ENCODE measurements around the gene CACNA2D2. TPM values are rescaled to one million over a fixed set of nuclear protein-coding genes. Genes with fewer than 3 reads are reported as not detected.

Gene CACNA2D2
- total and polyA plus RNA-seq, 2 of the 4 experiments (the other 2 are of a cell fraction): 0.15 TPM; not detected in 1

DNA sequence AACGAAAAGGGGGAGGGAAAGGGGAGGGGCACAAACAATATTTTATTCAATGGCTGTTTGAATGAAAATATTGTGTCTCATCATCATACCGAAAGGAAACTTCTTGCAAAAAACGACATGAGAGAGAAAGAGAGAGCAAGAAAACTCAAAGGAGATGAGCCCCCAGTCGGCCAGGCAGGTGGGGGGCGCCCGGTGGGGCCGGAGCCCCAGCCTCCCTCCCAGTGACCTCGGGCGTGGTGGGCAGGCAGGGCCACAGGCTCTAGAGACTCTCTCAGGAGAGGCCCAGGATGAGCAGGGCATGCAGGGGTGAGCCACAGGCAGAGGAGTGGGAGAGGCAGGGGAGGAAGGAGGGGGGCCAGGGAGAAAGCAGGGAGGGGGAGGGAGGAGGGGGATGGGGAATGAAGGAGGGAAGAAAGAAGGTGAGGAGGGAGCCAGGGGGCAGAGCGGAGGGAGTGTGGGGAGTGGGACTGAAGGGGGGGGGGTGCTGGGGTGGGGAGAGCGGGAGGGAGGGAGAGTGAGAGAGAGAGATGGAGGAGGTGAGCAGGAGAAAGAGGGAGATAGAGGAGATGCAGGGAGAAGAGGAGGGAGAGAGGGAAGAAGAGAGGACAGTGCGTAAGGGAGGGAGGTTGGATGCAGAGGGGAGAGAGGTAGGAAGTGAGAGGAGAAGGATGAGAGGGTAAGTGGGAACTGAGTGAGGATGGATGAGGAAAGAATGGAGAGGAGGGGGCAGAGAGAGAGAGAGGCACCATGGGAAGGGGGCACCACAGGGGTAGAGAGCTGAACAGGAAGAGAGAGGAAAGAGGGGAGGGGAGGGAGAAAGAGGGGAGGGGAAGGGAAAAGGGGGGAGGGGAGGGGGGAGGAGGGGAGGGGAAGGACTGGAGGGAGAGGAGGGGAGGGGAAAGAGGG lies 130.0 kb downstream of the CACNA2D2 start (continued):
- no peak for TF ChIP-seq CEBPB (IDR thresholded peaks at IDR 0.05; ENCODE audit: low read depth, low read length)

DNA sequence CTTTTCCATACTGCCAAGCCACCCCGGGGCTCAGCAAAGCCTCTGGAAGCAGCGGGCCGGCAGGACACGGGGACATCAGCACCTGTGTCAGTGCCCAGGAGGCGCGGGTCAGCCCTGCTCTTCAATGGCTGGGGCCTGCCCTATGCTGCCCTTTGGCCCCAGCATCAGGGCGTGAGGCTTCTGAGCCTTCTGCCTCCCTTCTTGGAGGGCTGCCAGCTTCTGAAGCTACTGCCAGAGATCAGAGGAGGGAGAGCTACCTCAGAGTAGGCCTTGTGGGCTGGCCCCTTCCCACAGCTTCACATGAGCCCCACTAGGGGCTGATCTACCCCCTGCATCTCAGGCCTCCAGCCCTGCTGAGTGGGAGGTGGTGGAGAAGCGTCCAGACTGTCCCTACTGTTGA lies 131.1 kb downstream of the CACNA2D2 start:
- no peak overlapping the region for H4K5ac ChIP-seq (ENCODE audit: low read depth, low read length)
- H3K56ac ChIP-seq (ENCODE audit: extremely low read depth, insufficient read depth, low read length): no peak overlapping the region
- H3K14ac ChIP-seq (replicated peaks; ENCODE audit: low read depth, low read length): no peak overlapping the region
- H3K4me1 ChIP-seq (ENCODE audit: control insufficient read depth, insufficient read depth, low read length): no peaks in the 10 kb centered on the region
- peaks cover 56% of the 10 kb centered on the region for H3K27me3 ChIP-seq (ENCODE audit: control insufficient read depth, insufficient read depth, low read length)
- H3K9ac ChIP-seq (ENCODE audit: low read depth, low read length): no peak overlapping the region
- H2BK15ac ChIP-seq (ENCODE audit: low read depth, low read length): no peak overlapping the region
- H3K4me3 ChIP-seq (ENCODE audit: insufficient read depth, low read depth, low read length): no peak overlapping the region
- H2BK120ac ChIP-seq (ENCODE audit: low read depth, low read length): no peak overlapping the region
- no peak overlapping the region for H3K27ac ChIP-seq (ENCODE audit: insufficient read depth, low read length)
- no peak overlapping the region for H2AK9ac ChIP-seq (replicated peaks; ENCODE audit: low read depth, low read length, poor library complexity)
- H3K4ac ChIP-seq (ENCODE audit: low read depth, low read length): no peak overlapping the region
- intact Hi-C loops (cut with micrococcal nuclease): no loop called here
- H4K20me1 ChIP-seq (ENCODE audit: insufficient read depth, low read length): no peaks in the 10 kb centered on the region
- ATAC-seq (ENCODE audit: low read depth): no peak; the same call in 1 of the 2 replicates
- CTCF ChIA-PET: no interaction called here
- WGBS, 2 experiments (ENCODE audit: extremely low coverage in 2 of 2, insufficient read length in 1 of 2): no CpG with 5 or more reads among the region's 8 CpGs
- dilution Hi-C loops (cut with HindIII; ENCODE audit: low sequenced_read_pairs, unreplicated experiment): no loop called here
- H2AK5ac ChIP-seq (ENCODE audit: low read depth, low read length): no peak overlapping the region
- H3K23ac ChIP-seq (ENCODE audit: low read depth, low read length): no peak overlapping the region
- H3K36me3 ChIP-seq (ENCODE audit: control insufficient read depth, insufficient read depth, low read length): no peaks in the 10 kb centered on the region
- TF ChIP-seq BHLHE40 (IDR thresholded peaks at IDR 0.05; ENCODE audit: low read depth, low read length) (no peak), NFE2L2 (IDR thresholded peaks at IDR 0.05; ENCODE audit: low read depth, low read length) (no peak), MXI1 (IDR thresholded peaks at IDR 0.05; ENCODE audit: borderline replicate concordance, low read depth, low read length) (no peak), MAZ (IDR thresholded peaks at IDR 0.05; ENCODE audit: borderline replicate concordance, low read depth, low read length) (no peak), FOS (IDR thresholded peaks at IDR 0.05; ENCODE audit: low read depth, low read length) (no peak), POLR2A (IDR thresholded peaks at IDR 0.05; ENCODE audit: low read depth, low read length) (no peak), RFX5 (IDR thresholded peaks at IDR 0.05; ENCODE audit: low read depth, low read length) (no peak), CHD1 (IDR thresholded peaks at IDR 0.05; ENCODE audit: low read depth, low read length) (no peak), RAD21 (IDR thresholded peaks at IDR 0.05; ENCODE audit: low read length) (no peak), MAFK (IDR thresholded peaks at IDR 0.05; ENCODE audit: low read depth, low read length) (no peak)
- TF ChIP-seq, protein P1, sequence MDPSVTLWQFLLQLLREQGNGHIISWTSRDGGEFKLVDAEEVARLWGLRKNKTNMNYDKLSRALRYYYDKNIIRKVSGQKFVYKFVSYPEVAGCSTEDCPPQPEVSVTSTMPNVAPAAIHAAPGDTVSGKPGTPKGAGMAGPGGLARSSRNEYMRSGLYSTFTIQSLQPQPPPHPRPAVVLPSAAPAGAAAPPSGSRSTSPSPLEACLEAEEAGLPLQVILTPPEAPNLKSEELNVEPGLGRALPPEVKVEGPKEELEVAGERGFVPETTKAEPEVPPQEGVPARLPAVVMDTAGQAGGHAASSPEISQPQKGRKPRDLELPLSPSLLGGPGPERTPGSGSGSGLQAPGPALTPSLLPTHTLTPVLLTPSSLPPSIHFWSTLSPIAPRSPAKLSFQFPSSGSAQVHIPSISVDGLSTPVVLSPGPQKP (IDR thresholded peaks at IDR 0.05; ENCODE audit: borderline replicate concordance, low read depth, low read length): no peak
- no peak overlapping the region for H4K8ac ChIP-seq (ENCODE audit: low read depth in 2 of 2, low read length in 2 of 2)
- no peaks in the 10 kb centered on the region for H3K9me1 ChIP-seq (ENCODE audit: insufficient read depth, low read length)
- no peak overlapping the region for H4K91ac ChIP-seq (ENCODE audit: insufficient read depth, low read depth, low read length)
- no peak overlapping the region for H2BK5ac ChIP-seq (ENCODE audit: low read depth, low read length, poor library complexity, severe bottlenecking)
- in situ Hi-C loops (cut with MboI; ENCODE audit: low sequenced_read_pairs): no loop called here
- H3K79me1 ChIP-seq (ENCODE audit: low read depth in 1 of 2, low read length in 2 of 2): no peaks in the 10 kb centered on the region
- no peak overlapping the region for H3K18ac ChIP-seq (ENCODE audit: low read depth, low read length)
- H3K9me3 ChIP-seq (ENCODE audit: control insufficient read depth, insufficient read depth, low read length): no peaks in the 10 kb centered on the region
- POLR2A ChIA-PET (ENCODE audit: unreplicated experiment): no interaction called here
- no peak for DNase-seq
- no peak overlapping the region for H2BK20ac ChIP-seq (ENCODE audit: low read depth, low read length)
- H3K4me2 ChIP-seq (ENCODE audit: low read depth, low read length): no peak overlapping the region
- BruUV-seq (replicated peaks): no TSS peak
- H2AFZ ChIP-seq (replicated peaks; ENCODE audit: low read length, poor library complexity): no peak overlapping the region
